Brain microvascular endothelial cell (primary cell): Measurements from ENCODE around the gene ARHGAP20.

Source experiments
- DNase-seq: peaks from one replicate; pipeline ENCODE4 v3.0.0-alpha.2; 2020
- H3K27ac ChIP-seq: fragments of 250-450 bp; sonication (Bioruptor Pico); 2 replicates; pipeline ENCODE4 v1.5.1; 2020; ENCODE audit warnings: mild to moderate bottlenecking, moderate library complexity
- H3K27me3 ChIP-seq: fragments of 250-450 bp; sonication (Bioruptor Pico); replicated peaks from 2 replicates; pipeline ENCODE4 v1.5.1; 2020; ENCODE audit warnings: mild to moderate bottlenecking
- H3K36me3 ChIP-seq: fragments of 250-450 bp; sonication (Bioruptor Pico); replicated peaks from 2 replicates; pipeline ENCODE4 v1.5.1; 2020; ENCODE audit warnings: mild to moderate bottlenecking
- H3K4me3 ChIP-seq: 2 replicates; pipeline ENCODE4 v1.5.1; 2011; ENCODE audit warnings: low read depth, mild to moderate bottlenecking, control low read depth, low read length, moderate library complexity
- in situ Hi-C: cut with HindIII; loops from 2 replicates; pipeline ENCODE4 v1.10.0; 2017; ENCODE audit warnings: low sequenced_read_pairs, low pct_ligation_motif_present
- TF ChIP-seq, protein P1 (sequence below): IDR thresholded peaks from 2 replicates; pipeline ENCODE4 v1.5.1; 2011; ENCODE audit warnings: low read depth, mild to moderate bottlenecking, moderate library complexity, low read length, control low read depth, inconsistent platforms; ENCODE audit errors: missing control alignments

ARHGAP20 gene

GRCh38 chr11:110573411-110573810 is 138.8 kb downstream of the ARHGAP20 start:
- TF ChIP-seq, protein P1, sequence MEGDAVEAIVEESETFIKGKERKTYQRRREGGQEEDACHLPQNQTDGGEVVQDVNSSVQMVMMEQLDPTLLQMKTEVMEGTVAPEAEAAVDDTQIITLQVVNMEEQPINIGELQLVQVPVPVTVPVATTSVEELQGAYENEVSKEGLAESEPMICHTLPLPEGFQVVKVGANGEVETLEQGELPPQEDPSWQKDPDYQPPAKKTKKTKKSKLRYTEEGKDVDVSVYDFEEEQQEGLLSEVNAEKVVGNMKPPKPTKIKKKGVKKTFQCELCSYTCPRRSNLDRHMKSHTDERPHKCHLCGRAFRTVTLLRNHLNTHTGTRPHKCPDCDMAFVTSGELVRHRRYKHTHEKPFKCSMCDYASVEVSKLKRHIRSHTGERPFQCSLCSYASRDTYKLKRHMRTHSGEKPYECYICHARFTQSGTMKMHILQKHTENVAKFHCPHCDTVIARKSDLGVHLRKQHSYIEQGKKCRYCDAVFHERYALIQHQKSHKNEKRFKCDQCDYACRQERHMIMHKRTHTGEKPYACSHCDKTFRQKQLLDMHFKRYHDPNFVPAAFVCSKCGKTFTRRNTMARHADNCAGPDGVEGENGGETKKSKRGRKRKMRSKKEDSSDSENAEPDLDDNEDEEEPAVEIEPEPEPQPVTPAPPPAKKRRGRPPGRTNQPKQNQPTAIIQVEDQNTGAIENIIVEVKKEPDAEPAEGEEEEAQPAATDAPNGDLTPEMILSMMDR: no peak
- H3K4me3 ChIP-seq: no peak overlapping the region
- DNase-seq: no peak
- H3K27me3 ChIP-seq: no peaks in the 10 kb centered on the region
- no peaks in the 10 kb centered on the region for H3K36me3 ChIP-seq
- in situ Hi-C loops: no loop called here
- H3K27ac ChIP-seq: no peak overlapping the region

DNA sequence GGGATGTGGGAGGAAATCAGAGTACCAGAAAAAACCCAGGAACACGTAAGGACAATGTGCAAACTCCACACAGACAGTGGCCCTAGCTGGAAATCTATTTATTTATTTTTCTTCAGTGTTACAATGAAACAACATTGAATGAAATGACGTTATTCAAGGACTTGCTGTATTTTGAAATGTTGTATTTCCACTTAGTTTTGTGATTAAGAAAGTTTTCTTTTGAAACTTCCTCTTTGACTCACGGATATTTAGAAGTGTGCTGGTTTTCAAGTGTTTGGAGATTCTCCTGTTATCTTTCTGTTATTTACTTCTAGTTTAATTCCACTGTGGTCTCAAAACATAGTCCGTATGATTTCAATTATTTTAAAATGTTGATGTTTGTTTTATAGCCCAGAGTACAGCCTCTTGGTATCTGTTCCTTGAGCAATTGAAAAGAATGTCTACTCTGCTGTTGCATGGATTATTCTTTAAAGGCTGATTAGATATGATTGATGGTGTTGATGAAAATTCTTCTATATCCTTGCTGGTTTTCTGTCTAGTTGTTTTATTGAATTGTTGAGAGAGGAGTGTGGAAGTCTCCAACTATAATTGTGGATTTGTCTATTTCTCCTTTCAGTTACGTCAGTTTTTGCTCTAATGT is 141.0 kb downstream of the ARHGAP20 start:
- Histone ChIP-seq H3K27ac (no peak overlapping the region), H3K27me3 (no peaks in the 10 kb centered on the region), H3K36me3 (no peaks in the 10 kb centered on the region), H3K4me3 (no peak overlapping the region)
- in situ Hi-C loops: no loop called here
- TF ChIP-seq, protein P1: no peak
- no peak for DNase-seq

DNA sequence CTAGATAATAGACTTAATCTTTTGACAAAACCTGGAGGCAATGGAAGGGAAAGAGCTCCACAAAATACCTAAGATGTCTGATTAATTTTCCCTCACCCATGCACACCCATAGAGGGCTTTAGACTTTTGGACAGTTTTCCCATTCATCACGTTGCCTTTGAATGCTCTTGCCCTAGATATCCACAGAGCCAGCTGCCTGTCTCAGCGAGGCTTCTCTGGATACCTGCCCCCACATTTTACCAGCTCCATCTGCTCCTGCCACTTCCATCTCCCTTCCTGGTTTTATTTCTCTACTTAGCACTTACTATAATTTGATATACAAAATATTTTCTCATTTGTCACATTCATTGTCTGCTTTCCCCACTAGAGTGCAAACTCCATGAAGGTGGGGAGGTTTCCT is 145.7 kb downstream of the ARHGAP20 start:
- in situ Hi-C loops: no loop called here
- no peak overlapping the region for H3K27ac ChIP-seq
- H3K27me3 ChIP-seq: no peaks in the 10 kb centered on the region
- no peak for DNase-seq
- H3K4me3 ChIP-seq: no peak overlapping the region
- TF ChIP-seq, protein P1: no peak
- no peaks in the 10 kb centered on the region for H3K36me3 ChIP-seq

GRCh38 chr11:110565357-110566336 is 146.6 kb downstream of the ARHGAP20 start:
- H3K27ac ChIP-seq: no peak overlapping the region
- H3K27me3 ChIP-seq: no peaks in the 10 kb centered on the region
- no peaks in the 10 kb centered on the region for H3K36me3 ChIP-seq
- in situ Hi-C loops: no loop called here
- TF ChIP-seq, protein P1: no peak
- H3K4me3 ChIP-seq: no peak overlapping the region
- peak; percentile 28 for DNase-seq

- no peaks in the 10 kb centered on the region for H3K27me3 ChIP-seq
Measured at GRCh38 chr11:110564676-110565356, 147.4 kb downstream of the ARHGAP20 start.

More at GRCh38 chr11:110564676-110565356, 147.4 kb downstream of the ARHGAP20 start:
- Histone ChIP-seq H3K27ac (no peak overlapping the region), H3K4me3 (no peak overlapping the region), H3K36me3 (no peaks in the 10 kb centered on the region)
- in situ Hi-C loops: no loop called here
- TF ChIP-seq, protein P1: no peak
- no peak for DNase-seq
